PC-9 (cell line): Measurements from ENCODE around the gene HK2. TPM values are rescaled to one million over a fixed set of nuclear protein-coding genes. Genes with fewer than 3 reads are reported as not detected.

Experiments used
- BruUV-seq: library from RNA; stranded (reverse); fragments of 400-500 nt; replicated peaks from 2 replicates; lab custom pipeline; 2021; lab: Mats Ljungman, UMichigan
- CTCF ChIA-PET: fragments of 300-600 bp; sonication (Branson Sonifier 250); formaldehyde crosslinking; loops from one replicate; lab custom pipeline; 2022; ENCODE audit warnings: antibody characterized with exemption; lab: Charles Lee
- POLR2A ChIA-PET: fragments of 300-600 bp; sonication (Branson Sonifier 250); formaldehyde crosslinking; loops from one replicate; lab custom pipeline; 2022; ENCODE audit warnings: antibody characterized with exemption; ENCODE audit not compliant: unreplicated experiment; lab: Charles Lee
- DNase-seq, 2 experiments: peaks; one replicate each; pipeline versions ENCODE4 v3.0.0 to v3.0.0-alpha.2; 2015 to 2022; ENCODE audit warnings: mixed read lengths in 1 of 2
- H2AFZ ChIP-seq: fragments of 200-600 bp; sonication (generic); 2 replicates; pipeline ENCODE4 v1.8.1; 2017; ENCODE audit warnings: antibody characterized with exemption
- H3F3A ChIP-seq: fragments of 200-600 bp; sonication (generic); 2 replicates; pipeline ENCODE4 v1.8.1; 2017; ENCODE audit warnings: antibody characterized with exemption, mild to moderate bottlenecking, low read depth; ENCODE audit not compliant: insufficient read depth
- H3K27ac ChIP-seq: fragments of 200-600 bp; sonication (generic); 2 replicates; pipeline ENCODE4 v1.6.1; 2016; ENCODE audit warnings: mixed run types
- H3K27me3 ChIP-seq: fragments of 200-600 bp; sonication (generic); 2 replicates; pipeline ENCODE4 v1.6.1; 2016; ENCODE audit warnings: low read depth, mixed run types; ENCODE audit not compliant: insufficient read depth
- H3K36me3 ChIP-seq: fragments of 200-600 bp; sonication (generic); 2 replicates; pipeline ENCODE4 v1.6.1; 2016; ENCODE audit warnings: low read depth, mixed run types
- H3K4me1 ChIP-seq: fragments of 200-600 bp; sonication (generic); replicated peaks from 2 replicates; pipeline ENCODE4 v1.6.1; 2016; ENCODE audit warnings: mixed run types; ENCODE audit not compliant: insufficient read depth
- H3K4me2 ChIP-seq: fragments of 200-600 bp; sonication (generic); 2 replicates; pipeline ENCODE4 v1.6.1; 2017; ENCODE audit warnings: mixed run types
- H3K4me3 ChIP-seq: fragments of 200-600 bp; sonication (generic); 2 replicates; pipeline ENCODE4 v1.6.1; 2016; ENCODE audit warnings: mixed run types
- H3K79me2 ChIP-seq: fragments of 200-600 bp; sonication (generic); 2 replicates; pipeline ENCODE4 v1.6.1; 2017; ENCODE audit warnings: low read depth, mixed run types
- H3K9me2 ChIP-seq: fragments of 200-600 bp; sonication (generic); 2 replicates; pipeline ENCODE4 v1.8.1; 2017; ENCODE audit warnings: mild to moderate bottlenecking; ENCODE audit not compliant: insufficient read depth
- H3K9me3 ChIP-seq: fragments of 200-600 bp; sonication (generic); 2 replicates; pipeline ENCODE4 v1.8.1; 2016; ENCODE audit warnings: low read depth; ENCODE audit not compliant: insufficient read depth
- H4K20me1 ChIP-seq: fragments of 200-600 bp; sonication (generic); 2 replicates; pipeline ENCODE4 v1.8.1; 2017; ENCODE audit not compliant: insufficient read depth
- EZH2 ChIP-seq: fragments of 200-600 bp; sonication (generic); IDR thresholded peaks from 2 replicates; pipeline ENCODE4 v1.8.0; 2017; ENCODE audit warnings: antibody characterized with exemption, low read depth
- intact Hi-C: fragments of 100-400 bp; cut with micrococcal nuclease; formaldehyde crosslinking; loops from one replicate; pipeline ENCODE4 v1.10.0; 2022; ENCODE audit not compliant: unreplicated experiment
- total RNA-seq: library from RNA; stranded (reverse); gene quantifications from 2 replicates; pipeline ENCODE4 v1.2.3, GENCODE V29; 2021
- TF ChIP-seq, protein P1 (sequence below): fragments of 200-600 bp; sonication (generic); conservative IDR thresholded peaks from 2 replicates; pipeline ENCODE4 v1.6.1; 2017; ENCODE audit warnings: mixed run types, antibody characterized with exemption, mild to moderate bottlenecking, moderate library complexity

Gene HK2
- total RNA-seq, 1 experiment from 2014 or later, result 7.8 TPM

GRCh38 chr2:74910245-74910644, 76.3 kb downstream of the HK2 start:
- H3K4me3 ChIP-seq, result no peak overlapping the region
- no TSS peak for BruUV-seq
- no peak for DNase-seq
- H3K36me3 ChIP-seq, result no peaks in the 10 kb centered on the region
- TF ChIP-seq EZH2, result no peak
- TF ChIP-seq, protein P1, sequence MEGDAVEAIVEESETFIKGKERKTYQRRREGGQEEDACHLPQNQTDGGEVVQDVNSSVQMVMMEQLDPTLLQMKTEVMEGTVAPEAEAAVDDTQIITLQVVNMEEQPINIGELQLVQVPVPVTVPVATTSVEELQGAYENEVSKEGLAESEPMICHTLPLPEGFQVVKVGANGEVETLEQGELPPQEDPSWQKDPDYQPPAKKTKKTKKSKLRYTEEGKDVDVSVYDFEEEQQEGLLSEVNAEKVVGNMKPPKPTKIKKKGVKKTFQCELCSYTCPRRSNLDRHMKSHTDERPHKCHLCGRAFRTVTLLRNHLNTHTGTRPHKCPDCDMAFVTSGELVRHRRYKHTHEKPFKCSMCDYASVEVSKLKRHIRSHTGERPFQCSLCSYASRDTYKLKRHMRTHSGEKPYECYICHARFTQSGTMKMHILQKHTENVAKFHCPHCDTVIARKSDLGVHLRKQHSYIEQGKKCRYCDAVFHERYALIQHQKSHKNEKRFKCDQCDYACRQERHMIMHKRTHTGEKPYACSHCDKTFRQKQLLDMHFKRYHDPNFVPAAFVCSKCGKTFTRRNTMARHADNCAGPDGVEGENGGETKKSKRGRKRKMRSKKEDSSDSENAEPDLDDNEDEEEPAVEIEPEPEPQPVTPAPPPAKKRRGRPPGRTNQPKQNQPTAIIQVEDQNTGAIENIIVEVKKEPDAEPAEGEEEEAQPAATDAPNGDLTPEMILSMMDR, result no peak
- POLR2A ChIA-PET, result no interaction called here
- no peaks in the 10 kb centered on the region for H3K4me1 ChIP-seq
- intact Hi-C loops, result no loop called here
- no peak overlapping the region for H3K27ac ChIP-seq
- CTCF ChIA-PET, result no interaction called here
- no peaks in the 10 kb centered on the region for H3K27me3 ChIP-seq
- peaks cover 4% of the 10 kb centered on the region; the same call in 1 of the 2 replicates for H3K9me3 ChIP-seq
- H3K9me2 ChIP-seq, result no peaks in the 10 kb centered on the region
- no peaks in the 10 kb centered on the region for H3F3A ChIP-seq
- H3K79me2 ChIP-seq, result no peaks in the 10 kb centered on the region
- no peak overlapping the region for H2AFZ ChIP-seq
- no peak overlapping the region for H3K4me2 ChIP-seq
- H4K20me1 ChIP-seq, result no peaks in the 10 kb centered on the region

DNA sequence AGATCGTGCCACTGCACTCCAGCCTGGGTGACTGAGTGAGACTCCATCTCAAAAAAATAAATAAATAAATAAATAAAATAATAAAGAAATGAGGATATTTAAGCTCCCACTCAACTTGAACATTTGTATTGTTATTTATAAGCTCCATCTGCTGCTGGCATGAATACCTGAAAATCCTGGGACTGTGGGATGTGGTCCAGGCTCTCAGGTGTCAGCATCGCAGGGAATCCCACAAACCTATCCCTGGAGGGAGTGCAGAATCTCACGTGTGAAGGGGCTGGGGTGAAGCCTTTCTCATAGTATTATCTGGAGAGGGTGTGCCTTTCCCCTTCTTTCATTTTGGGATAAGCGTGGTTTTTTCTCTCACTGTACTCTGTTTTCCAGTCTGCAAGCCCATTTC, 77.1 kb downstream of the HK2 start:
- no peak for DNase-seq
- no peak for TF ChIP-seq EZH2
- TF ChIP-seq, protein P1, result no peak
- no peaks in the 10 kb centered on the region for H3K4me1 ChIP-seq
- H3K36me3 ChIP-seq, result no peaks in the 10 kb centered on the region
- peaks cover 4% of the 10 kb centered on the region; the same call in 1 of the 2 replicates for H3K9me3 ChIP-seq
- H3K79me2 ChIP-seq, result no peaks in the 10 kb centered on the region
- BruUV-seq, result no TSS peak
- no peaks in the 10 kb centered on the region for H3F3A ChIP-seq
- no peak overlapping the region for H3K4me3 ChIP-seq
- POLR2A ChIA-PET, result no interaction called here
- no peak overlapping the region for H3K27ac ChIP-seq
- CTCF ChIA-PET, result no interaction called here
- intact Hi-C loops, result no loop called here
- no peak overlapping the region for H3K4me2 ChIP-seq
- H3K9me2 ChIP-seq, result no peaks in the 10 kb centered on the region
- H4K20me1 ChIP-seq, result no peaks in the 10 kb centered on the region
- no peak overlapping the region for H2AFZ ChIP-seq
- no peaks in the 10 kb centered on the region for H3K27me3 ChIP-seq

- BruUV-seq, result no TSS peak
- intact Hi-C loops, result loop anchor here (5.0 kb wide), 1 partner anchor 487 kb away; no protein-coding TSS in a partner anchor
- no peak overlapping the region for H3K4me2 ChIP-seq
- H3K9me3 ChIP-seq, result no peaks in the 10 kb centered on the region
- no peak for DNase-seq
- H3K9me2 ChIP-seq, result no peaks in the 10 kb centered on the region
- H4K20me1 ChIP-seq, result no peaks in the 10 kb centered on the region
- H2AFZ ChIP-seq, result no peak overlapping the region
- no peaks in the 10 kb centered on the region for H3K79me2 ChIP-seq
- H3K27ac ChIP-seq, result no peak overlapping the region
- ChIA-PET CTCF (no interaction called here), POLR2A (interaction anchor here (0.6 kb wide), 1 partner anchor 556 kb away, joined by 5 read pairs; no protein-coding TSS in a partner anchor)
- no peak overlapping the region for H3K4me3 ChIP-seq
- no peak for TF ChIP-seq EZH2
- TF ChIP-seq, protein P1, result no peak
- no peaks in the 10 kb centered on the region for H3K27me3 ChIP-seq
- peaks cover 30% of the 10 kb centered on the region for H3K4me1 ChIP-seq
- peaks cover 8% of the 10 kb centered on the region; the same call in 1 of the 2 replicates for H3F3A ChIP-seq
- H3K36me3 ChIP-seq, result no peaks in the 10 kb centered on the region
Measured at GRCh38 chr2:74915743-74916142, 81.8 kb downstream of the HK2 start.
